IPS-20b (cell line): ENCODE results near the gene NDUFA3.

Experiments
- H3K27ac ChIP-seq: one replicate; pipeline ENCODE4 v1.5.1; 2013; ENCODE audit warnings: low read length
- H3K27me3 ChIP-seq: 2 replicates; pipeline ENCODE4 v1.6.1; 2013; ENCODE audit warnings: mild to moderate bottlenecking, low read length, inconsistent platforms; ENCODE audit not compliant: insufficient read depth
- H3K36me3 ChIP-seq: 2 replicates; pipeline ENCODE4 v1.6.1; 2013; ENCODE audit warnings: low read depth, mild to moderate bottlenecking, inconsistent platforms, low read length, moderate library complexity; ENCODE audit not compliant: insufficient read depth
- H3K4me1 ChIP-seq: 2 replicates; pipeline ENCODE4 v1.6.1; 2013; ENCODE audit warnings: mild to moderate bottlenecking, control low read depth, inconsistent platforms, low read length, moderate library complexity; ENCODE audit not compliant: insufficient read depth
- H3K4me3 ChIP-seq: 2 replicates; pipeline ENCODE4 v1.5.1; 2013; ENCODE audit warnings: mild to moderate bottlenecking, low read length, inconsistent platforms
- H3K9ac ChIP-seq: 2 replicates; pipeline ENCODE4 v1.6.1; 2013; ENCODE audit warnings: low read depth, mild to moderate bottlenecking, inconsistent platforms, low read length, moderate library complexity
- H3K9me3 ChIP-seq: 2 replicates; pipeline ENCODE4 v1.6.1; 2013; ENCODE audit warnings: mild to moderate bottlenecking, low read depth, low read length, inconsistent platforms; ENCODE audit not compliant: insufficient read depth

Gene NDUFA3

DNA sequence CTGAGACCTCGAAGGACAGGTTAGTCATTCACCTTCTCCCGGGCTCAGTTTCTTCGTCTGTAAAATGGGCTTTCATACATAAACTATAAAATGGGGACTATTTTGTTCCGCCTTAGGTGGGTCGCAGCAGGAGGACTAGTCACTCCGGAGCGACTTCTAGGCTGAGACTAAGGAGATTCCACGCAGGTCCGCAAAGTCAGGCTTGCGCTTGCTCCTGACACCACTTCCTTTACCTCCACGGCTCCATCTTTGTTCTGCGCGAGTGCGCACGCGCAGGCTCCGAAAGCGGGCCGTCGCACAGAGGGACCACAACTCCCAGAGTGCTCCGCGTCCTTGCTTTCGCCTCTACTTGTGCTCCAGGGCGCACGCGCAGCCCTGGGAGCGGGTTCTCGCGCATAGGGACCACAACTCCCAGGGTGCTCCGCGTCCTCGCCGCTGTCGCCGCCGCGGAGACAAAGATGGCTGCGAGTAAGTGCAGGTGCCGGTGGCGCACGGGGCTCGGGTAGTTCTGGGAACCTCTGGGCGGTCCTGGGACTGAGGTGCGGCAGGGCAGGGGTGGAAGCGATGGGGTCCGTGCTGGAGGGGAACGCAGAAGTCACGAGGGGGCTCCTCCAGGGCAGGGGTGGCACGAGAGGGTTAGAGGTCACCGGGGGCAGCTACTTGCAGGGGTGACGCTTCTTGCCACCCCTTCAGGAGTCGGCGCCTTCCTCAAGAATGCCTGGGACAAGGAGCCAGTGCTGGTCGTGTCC, at the start of gene NDUFA3:
Gene NDUFA3, plus strand, starts transcription at position 435 of the 749 bp plus-strand sequence. Its CDS starts 24 bp downstream, at position 459.
- no peaks in the 10 kb centered on the region for H3K9me3 ChIP-seq
- peak within 1 kb of the TSS; percentile 95 for H3K9ac ChIP-seq
- H3K4me3 ChIP-seq, result peak within 1 kb of the TSS; percentile 95
- H3K27ac ChIP-seq, result peak within 1 kb of the TSS; percentile 60
- H3K4me1 ChIP-seq, result no peaks in the 10 kb centered on the region
- H3K36me3 ChIP-seq, result peaks cover 28% of the 10 kb centered on the region
- no peaks in the 10 kb centered on the region; the same call in 1 of the 2 replicates for H3K27me3 ChIP-seq

DNA sequence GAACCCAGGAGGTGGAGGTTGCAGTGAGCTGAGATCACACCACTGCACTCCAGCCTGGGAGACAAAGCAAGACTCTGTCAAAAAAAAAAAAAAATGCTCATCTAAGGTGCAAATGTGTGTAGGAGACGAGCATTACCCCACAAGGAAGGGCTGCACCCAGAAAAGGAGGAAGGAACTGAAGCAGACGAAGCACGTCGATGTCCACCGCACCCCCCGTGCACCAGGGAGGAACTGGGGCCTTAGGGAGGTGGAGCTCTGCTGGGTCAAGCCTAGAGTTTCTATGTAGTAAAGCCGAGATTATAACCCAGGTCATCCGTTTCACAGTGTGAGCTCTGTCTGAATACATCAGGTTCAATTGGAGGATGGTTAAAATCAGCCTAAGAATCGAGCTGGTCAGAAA, 40.0 kb upstream of the NDUFA3 start:
- Histone ChIP-seq H3K27me3 (no peaks in the 10 kb centered on the region), H3K27ac (no peak overlapping the region), H3K4me3 (no peak overlapping the region), H3K4me1 (no peaks in the 10 kb centered on the region), H3K9me3 (no peaks in the 10 kb centered on the region), H3K36me3 (no peaks in the 10 kb centered on the region), H3K9ac (no peak overlapping the region)

DNA sequence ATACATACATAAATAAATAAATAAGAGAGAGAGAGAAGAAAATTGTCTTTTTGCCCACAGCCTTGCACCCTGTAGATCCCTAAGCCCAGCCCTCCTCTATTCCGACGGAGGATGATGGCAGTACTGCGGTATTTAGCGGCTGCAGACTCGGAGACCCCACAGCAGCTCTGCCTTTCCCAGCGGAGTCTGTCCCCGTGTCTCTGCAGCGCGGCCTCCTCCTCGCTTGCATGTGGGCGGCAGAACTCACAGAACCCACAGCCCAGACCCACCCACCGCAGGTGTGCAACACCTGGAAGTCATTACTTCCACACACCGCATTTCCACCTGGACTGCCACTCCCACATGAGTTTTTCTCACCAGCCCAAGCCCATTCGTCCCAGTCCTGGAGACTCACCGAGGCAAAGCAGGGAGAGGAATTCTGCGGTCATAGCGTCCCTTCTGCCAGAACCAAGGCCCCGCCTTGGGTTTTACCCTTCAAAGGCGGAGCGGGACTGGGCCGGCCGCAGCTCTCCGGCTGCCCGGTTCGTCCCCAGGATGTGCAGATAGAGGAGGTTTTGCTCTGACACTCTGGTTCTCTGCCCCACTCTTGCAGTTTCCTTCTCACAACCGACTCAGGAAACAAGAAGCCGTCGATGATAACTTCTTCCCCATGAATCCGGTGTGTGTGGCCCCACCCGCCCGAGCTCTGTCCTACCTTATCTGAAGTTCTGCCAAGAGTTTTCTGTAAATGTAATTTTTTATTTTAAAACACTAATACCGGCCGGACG, 39.1 kb upstream of the NDUFA3 start, which contains the start of gene VSTM1:
Gene VSTM1, minus strand, starts transcription at position 548 of the 767 bp plus-strand sequence. Its CDS starts 120 bp downstream, at position 428.
- Histone ChIP-seq H3K27me3 (no peaks in the 10 kb centered on the region), H3K4me3 (no peak within 1 kb of the TSS), H3K9ac (no peak within 1 kb of the TSS), H3K36me3 (no peaks in the 10 kb centered on the region), H3K27ac (no peak within 1 kb of the TSS), H3K4me1 (no peaks in the 10 kb centered on the region), H3K9me3 (no peaks in the 10 kb centered on the region)

DNA sequence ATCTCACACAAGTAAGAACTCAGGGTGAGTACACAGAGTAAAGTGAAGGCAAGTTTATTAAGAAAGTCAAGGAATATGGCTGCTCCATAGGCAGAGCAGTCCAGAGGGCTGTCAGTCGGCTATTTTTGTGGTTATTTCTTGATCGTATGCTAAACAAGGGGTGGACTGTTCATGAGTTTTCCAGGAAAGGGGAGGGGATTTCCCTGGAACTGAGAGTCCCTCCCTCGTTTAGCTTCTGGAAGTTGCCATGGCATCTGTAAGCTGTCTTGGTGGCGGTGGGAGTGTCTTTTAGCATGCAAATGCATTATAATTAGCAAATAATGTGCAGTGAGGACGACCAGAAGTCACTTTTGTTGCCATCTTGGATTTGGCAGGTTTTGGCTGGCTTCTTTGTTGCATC, 33.2 kb upstream of the NDUFA3 start:
- Histone ChIP-seq H3K9me3 (peaks cover 4% of the 10 kb centered on the region), H3K27ac (no peak overlapping the region), H3K9ac (no peak overlapping the region), H3K4me3 (no peak overlapping the region), H3K4me1 (no peaks in the 10 kb centered on the region), H3K27me3 (no peaks in the 10 kb centered on the region), H3K36me3 (no peaks in the 10 kb centered on the region)

DNA sequence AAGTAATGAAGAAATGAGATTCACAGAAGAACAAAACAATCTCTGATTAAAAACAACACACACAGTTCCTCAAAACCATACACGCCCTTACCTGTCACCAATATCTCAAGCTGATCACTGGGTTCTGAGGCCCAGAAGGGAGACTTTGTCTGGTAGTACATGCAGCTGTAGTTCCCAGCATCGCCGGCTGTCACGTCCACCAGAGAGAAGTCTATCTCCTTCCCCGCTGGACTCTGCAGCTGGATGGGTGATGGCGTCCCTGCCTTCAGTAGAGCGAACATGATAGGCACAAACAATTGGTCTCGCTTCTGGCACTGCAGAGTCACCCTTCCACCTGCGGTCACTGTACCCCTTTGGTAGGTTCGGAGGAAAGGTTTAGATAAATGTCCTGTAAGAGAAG, 28.8 kb upstream of the NDUFA3 start:
- Histone ChIP-seq H3K9ac (no peak overlapping the region), H3K9me3 (peaks cover 4% of the 10 kb centered on the region), H3K27me3 (no peaks in the 10 kb centered on the region), H3K27ac (no peak overlapping the region), H3K36me3 (no peaks in the 10 kb centered on the region), H3K4me3 (no peak overlapping the region), H3K4me1 (no peaks in the 10 kb centered on the region)

DNA sequence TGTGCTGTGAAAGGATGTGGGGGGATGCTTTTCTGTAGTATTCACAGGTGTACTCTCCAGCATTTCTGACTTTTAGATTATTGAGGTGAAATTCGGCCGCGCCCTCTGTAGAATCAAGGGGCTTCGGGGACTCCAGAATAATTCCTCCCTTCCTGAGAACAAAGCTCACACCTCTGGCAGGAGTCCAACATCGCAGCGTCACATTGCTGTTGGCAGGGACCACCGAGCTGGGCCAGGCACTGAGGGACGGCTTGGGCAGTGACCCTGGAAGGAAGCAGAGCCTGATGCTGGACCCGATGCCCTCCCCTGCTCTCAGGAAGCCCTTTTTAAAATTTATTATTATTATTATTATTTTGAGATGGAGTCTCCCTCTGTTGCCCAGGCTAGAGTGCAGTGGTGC, 27.8 kb upstream of the NDUFA3 start:
- Histone ChIP-seq H3K27ac (no peak overlapping the region), H3K9me3 (no peaks in the 10 kb centered on the region), H3K9ac (no peak overlapping the region), H3K4me1 (no peaks in the 10 kb centered on the region), H3K27me3 (no peaks in the 10 kb centered on the region), H3K4me3 (no peak overlapping the region), H3K36me3 (no peaks in the 10 kb centered on the region)

DNA sequence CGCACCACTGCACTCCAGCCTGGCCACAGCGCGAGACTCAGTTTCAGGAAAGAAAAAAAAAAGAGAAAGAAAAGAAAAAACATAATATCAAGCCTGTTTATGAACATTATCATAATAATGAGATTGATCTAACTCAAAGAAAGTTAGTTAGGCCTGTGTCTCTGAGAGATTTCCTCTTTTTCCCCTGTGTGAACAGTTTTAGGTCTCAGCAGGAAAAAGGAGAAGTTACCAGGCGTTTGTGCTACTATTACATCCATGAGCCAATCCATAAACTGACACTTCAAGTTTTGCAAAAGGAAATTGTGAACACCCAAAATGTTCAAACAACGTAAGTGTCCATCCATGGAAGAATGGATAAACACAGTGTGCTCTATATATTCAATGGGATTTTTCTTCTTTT, 25.3 kb upstream of the NDUFA3 start:
- H3K27ac ChIP-seq, result no peak overlapping the region
- no peak overlapping the region for H3K4me3 ChIP-seq

DNA sequence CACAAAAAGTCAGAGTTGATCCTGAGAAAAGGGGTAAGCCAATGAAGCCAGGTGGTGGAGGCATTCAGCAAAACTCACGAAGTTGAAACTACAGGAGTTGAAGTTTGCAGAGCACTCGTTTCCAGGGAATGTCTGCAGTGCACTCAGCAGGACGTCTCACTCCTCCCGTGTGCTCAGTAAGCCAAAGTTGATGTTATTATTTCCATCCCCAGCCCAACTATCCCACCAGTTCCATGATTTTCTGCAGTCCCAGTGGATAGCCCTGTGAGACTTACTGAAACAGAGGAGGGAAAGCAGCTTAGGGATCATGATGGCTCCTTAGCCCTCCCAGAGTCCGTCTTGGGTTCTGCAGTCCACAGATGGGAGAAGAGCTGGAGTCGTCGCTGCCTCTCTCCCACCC, 21.6 kb upstream of the NDUFA3 start, which contains the start of gene TARM1:
Gene TARM1, minus strand, starts transcription at position 334 of the 400 bp plus-strand sequence. Its CDS starts 25 bp downstream, at position 309.
- peaks cover 14% of the 10 kb centered on the region; the same call in 1 of the 2 replicates for H3K9me3 ChIP-seq
- H3K4me3 ChIP-seq, result no peak within 1 kb of the TSS
- H3K36me3 ChIP-seq, result no peaks in the 10 kb centered on the region
- H3K27me3 ChIP-seq, result no peaks in the 10 kb centered on the region
- H3K27ac ChIP-seq, result no peak within 1 kb of the TSS
- no peaks in the 10 kb centered on the region for H3K4me1 ChIP-seq
- no peak within 1 kb of the TSS for H3K9ac ChIP-seq

More for the DNA sequence above, 25.3 kb upstream of the NDUFA3 start:
- Histone ChIP-seq H3K9ac (no peak overlapping the region), H3K9me3 (peaks cover 8% of the 10 kb centered on the region; the same call in 1 of the 2 replicates), H3K36me3 (no peaks in the 10 kb centered on the region), H3K27me3 (no peaks in the 10 kb centered on the region), H3K4me1 (no peaks in the 10 kb centered on the region)

DNA sequence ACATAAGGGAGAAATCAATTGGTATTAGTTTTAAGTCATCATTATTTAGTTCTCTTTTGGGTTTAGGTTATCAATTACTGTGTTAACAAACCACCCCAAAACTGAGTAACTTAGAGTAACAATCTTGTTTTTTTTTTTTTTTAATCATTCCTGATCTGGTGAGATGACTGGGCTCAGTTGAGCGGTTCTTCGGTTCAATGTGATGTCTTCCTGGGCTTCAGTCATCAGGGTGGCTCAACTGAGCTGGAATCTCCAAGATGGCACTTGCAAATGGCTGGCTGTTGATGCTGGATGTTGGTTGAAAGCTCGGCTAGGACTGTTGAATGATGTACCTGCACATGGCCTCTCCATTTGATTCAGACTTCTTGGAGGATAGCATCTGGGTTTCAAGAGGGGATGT, 18.2 kb upstream of the NDUFA3 start:
- H3K4me3 ChIP-seq, result no peak overlapping the region
- no peak overlapping the region for H3K27ac ChIP-seq
- H3K4me1 ChIP-seq, result peaks cover under 1% of the 10 kb centered on the region; the same call in 1 of the 2 replicates
- H3K9ac ChIP-seq, result no peak overlapping the region
- peaks cover 14% of the 10 kb centered on the region; the same call in 1 of the 2 replicates for H3K9me3 ChIP-seq
- H3K27me3 ChIP-seq, result no peaks in the 10 kb centered on the region
- no peaks in the 10 kb centered on the region for H3K36me3 ChIP-seq

DNA sequence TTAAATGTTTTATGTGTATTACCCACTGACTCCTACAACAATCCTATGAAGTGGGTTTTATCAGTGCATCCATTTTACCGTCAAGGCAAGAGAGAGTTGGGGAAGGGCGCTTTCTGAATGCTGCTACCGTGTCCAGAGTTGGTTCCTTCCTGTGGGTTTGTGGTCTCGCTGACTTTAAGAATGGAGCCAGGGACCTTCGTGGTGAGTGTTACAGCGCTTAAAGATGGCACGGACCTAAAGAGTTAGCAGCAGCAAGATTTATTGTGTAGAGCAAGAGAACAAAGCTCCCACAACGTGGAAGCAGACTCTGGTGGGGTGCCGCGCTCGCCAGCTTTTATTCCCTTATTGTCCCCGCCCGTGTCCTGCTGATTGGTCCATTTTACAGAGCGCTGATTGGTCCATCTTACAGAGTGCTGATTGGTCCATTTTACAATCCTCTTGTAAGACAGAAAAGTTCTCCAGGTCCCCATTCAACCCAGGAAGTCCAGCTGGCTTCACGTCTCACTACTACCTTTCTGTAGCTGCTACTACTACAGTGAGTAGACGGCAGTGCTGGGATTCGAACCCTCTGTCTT, 8.1 kb upstream of the NDUFA3 start:
- no peaks in the 10 kb centered on the region for H3K36me3 ChIP-seq
- H3K27ac ChIP-seq, result no peak overlapping the region
- peaks cover 2% of the 10 kb centered on the region; the same call in 1 of the 2 replicates for H3K4me1 ChIP-seq
- H3K27me3 ChIP-seq, result peaks cover 36% of the 10 kb centered on the region
- H3K4me3 ChIP-seq, result no peak overlapping the region
- H3K9ac ChIP-seq, result no peak overlapping the region
- no peaks in the 10 kb centered on the region for H3K9me3 ChIP-seq

DNA sequence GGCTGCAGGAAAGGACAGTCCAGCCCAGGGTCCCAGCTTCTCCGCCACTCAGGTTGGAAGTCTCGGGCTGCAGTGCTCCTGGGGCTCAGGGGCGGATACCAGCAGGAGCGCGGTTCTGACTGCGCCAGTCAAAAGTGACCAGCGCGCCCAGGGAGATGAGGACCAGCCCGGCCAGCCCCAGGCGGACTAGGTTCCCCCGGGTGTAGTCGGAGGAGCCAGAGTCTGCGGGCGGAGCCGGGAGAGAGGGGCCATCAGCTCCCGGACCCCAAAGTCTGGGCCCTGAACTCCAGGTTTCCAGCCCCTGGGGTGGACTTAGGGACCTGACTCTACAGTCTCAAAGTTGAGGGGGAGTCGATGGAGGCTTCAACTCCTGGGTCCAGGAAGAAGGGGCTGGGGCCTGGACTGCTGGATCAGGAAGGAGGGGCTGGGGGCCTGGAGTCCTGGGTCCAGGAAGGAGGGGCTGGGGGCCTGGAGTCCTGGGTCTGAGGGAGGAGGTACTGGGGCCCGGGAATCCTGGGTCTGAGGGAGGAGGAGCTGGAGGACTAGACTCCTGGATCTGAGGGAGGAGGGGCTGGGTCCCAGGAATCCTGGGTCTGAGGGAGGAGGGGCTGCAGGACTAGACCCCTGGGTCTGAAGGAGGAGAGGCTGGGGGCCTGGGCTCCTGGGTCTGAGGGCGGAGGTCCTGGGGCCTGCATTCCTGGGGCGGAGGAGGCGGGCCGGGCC, 7.4 kb upstream of the NDUFA3 start:
- H3K27ac ChIP-seq, result no peak overlapping the region
- peaks cover 36% of the 10 kb centered on the region for H3K27me3 ChIP-seq
- H3K4me3 ChIP-seq, result peak overlapping the region; percentile 67; the same call in 1 of the 2 replicates

More for the DNA sequence above, 7.4 kb upstream of the NDUFA3 start:
- H3K9me3 ChIP-seq, result no peaks in the 10 kb centered on the region
- no peaks in the 10 kb centered on the region; the same call in 1 of the 2 replicates for H3K4me1 ChIP-seq
- no peak overlapping the region; the same call in 1 of the 2 replicates for H3K9ac ChIP-seq
- H3K36me3 ChIP-seq, result no peaks in the 10 kb centered on the region
